ENCODE data around the gene SHC3.
"Not testable (repeated sequence)": the region's sequence is repeated elsewhere in the genome, so short reads cannot be mapped to it uniquely, and the experiment has no call there.

The SHC3 gene, protein sequence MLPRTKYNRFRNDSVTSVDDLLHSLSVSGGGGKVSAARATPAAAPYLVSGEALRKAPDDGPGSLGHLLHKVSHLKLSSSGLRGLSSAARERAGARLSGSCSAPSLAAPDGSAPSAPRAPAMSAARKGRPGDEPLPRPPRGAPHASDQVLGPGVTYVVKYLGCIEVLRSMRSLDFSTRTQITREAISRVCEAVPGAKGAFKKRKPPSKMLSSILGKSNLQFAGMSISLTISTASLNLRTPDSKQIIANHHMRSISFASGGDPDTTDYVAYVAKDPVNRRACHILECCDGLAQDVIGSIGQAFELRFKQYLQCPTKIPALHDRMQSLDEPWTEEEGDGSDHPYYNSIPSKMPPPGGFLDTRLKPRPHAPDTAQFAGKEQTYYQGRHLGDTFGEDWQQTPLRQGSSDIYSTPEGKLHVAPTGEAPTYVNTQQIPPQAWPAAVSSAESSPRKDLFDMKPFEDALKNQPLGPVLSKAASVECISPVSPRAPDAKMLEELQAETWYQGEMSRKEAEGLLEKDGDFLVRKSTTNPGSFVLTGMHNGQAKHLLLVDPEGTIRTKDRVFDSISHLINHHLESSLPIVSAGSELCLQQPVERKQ

DNA sequence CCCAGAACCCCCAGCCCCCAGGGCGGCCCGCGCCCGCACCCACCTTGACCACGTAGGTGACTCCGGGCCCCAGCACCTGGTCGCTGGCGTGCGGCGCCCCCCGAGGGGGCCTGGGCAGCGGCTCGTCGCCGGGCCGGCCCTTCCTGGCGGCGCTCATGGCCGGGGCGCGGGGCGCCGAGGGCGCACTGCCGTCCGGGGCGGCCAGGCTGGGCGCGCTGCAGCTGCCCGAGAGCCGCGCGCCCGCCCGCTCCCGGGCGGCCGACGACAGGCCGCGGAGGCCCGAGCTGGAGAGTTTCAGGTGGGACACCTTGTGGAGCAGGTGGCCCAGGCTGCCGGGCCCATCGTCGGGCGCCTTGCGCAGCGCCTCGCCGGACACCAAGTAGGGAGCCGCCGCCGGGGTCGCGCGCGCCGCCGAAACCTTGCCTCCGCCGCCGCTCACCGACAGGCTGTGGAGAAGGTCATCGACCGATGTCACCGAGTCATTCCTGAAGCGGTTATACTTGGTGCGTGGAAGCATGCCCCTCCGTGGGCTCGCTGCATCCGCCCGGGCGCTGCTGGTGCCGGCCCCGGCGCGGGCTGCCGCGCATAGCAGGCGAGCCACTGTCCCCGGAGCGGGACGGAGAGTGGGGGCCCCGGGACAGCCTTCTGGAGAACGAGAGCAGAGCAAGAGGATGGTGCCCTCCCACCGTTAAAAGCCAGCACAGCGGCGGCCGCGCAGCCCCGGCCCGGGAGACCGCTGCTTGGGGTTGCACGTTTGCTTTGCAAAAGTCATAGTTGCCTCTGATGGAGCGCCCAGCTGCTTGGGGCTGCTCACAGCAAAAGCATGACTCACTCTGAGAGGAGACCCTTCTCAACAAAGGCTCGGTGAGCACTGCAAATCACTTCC is at the start of gene SHC3:
TSS of gene SHC3 (minus strand) at position 875 of the 886 bp plus-strand sequence. CDS start at position 517, 358 bp downstream.
- DNase-seq = no peak

DNA sequence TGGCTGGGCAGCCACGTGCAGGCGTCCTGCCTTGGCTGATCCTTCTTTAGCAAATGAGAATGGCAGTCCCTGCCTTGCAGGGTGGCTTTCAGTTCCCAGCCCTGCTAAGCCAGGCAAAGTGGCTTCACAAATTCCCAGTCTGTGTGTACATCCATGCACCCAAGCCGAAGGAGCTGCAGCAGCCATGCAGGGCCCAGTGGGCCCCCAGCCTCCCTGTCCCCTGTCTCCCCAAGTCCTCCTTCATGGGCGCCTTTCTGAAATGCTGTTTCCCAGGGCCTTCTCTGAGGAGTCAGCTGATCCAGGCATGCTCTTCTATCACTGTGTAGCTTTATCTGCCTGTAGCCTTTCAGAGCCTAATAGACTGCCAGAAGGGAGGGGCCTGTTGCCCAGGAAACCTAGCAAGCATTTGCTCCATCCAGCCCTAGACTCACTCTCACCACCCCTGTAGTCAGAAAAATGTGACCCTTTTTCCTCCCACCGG is 47.4 kb upstream of the SHC3 start:
- DNase-seq = peak; percentile 48

DNA sequence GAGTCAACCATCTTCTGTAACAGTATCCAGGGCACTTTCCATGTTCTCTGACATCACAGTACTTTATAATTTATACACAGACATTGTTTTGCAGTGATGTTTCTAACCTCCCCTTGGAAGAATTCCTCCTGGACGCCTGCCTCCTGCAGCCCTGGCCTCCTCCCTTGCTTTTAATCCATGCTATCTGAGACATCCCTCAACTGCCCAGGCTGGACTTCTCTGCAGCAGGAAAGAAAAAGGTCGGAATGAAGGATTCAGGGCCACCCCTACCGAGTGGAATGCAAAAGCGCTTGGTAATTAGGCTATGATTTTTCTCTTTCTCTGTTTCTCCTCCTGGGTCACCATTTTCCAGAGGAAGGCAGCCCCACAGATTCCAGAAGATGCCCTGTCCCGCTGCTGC is 47.0 kb upstream of the SHC3 start:
- no peak for DNase-seq

DNA sequence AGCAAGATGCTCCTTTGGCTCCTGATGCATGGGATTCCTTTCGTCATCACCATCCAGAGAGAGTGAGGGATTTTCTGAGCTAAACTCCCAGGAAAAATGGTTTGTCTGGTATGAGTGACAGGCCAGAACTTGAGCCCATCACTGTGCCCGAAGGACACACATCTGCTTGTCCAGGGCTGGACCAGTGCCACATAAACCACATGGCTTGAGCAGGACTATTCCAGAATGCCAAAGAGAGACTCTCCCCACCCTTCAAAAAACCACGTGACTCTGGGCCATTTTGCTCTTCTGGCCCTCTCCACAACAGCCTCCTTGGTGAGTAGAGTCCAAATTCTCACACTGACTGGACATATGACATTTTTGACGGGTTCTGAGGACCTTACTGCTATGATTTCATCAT is 46.4 kb upstream of the SHC3 start:
- DNase-seq = no peak

DNA sequence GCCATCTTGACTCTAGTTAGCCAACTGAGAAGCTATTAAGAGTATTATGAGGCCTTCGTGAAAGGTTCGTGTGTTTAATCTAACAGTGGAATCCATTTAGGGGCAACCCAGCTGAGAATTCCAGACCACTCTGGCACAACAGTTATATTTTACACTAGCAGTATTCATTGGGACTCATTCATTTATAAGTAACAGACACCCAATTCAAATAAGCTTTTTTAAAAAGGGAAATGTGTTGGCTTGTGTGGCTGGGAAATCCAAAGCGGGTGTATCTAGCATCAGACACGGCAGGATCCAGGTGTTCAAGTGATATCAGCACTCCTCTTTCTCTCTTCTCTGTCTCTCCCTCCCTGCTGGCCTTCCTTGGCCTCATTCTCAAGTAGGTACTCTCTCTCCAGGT is 46.0 kb upstream of the SHC3 start:
- DNase-seq = no peak

DNA sequence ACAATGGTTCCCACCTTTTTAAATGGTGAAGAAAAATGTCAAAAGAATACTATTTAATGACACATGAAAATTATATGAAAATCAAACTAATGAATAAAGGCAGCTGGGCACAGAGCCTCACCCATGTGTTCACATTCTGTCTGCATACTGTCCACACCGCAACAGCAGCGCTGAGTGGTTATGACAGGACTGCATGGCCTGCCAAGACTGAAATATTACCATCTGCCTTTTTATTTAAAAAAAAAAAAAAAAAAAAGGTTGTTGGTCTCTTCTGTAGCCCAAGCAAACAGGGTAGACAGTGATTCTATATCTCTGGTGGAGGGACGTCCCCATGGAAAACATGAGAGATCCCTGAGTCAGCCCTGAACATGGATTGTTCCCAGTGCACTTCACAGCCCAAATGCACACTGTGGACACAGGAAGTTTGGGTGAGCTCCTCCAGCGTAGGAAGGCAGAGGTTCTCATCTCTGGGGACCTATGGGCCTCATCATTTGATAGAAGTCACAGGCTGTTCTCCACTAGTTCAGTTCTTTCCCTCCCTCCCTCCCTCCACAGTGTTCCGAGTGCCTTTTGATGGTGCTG is 44.9 kb upstream of the SHC3 start:
- DNase-seq = no peak

DNA sequence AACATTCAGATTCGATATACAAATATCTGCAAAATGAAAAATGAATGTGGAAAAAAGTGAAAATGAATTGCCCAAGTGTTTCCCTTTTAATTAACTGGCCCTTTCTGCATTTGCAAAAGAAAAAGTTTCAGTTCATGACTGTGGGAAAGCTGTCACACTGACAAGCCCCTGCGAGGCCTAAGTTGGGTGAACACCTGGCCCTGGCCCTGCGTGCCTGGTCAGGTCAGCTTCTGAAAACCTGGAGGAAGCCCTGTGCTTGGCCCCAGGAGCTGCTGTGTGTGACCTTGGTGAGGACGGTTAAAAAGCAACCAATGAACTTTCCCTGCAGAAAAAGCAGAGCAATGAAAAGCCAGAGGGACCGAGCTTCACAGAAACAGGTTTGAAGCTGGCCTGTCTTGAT is 41.0 kb upstream of the SHC3 start:
- no peak for DNase-seq

DNA sequence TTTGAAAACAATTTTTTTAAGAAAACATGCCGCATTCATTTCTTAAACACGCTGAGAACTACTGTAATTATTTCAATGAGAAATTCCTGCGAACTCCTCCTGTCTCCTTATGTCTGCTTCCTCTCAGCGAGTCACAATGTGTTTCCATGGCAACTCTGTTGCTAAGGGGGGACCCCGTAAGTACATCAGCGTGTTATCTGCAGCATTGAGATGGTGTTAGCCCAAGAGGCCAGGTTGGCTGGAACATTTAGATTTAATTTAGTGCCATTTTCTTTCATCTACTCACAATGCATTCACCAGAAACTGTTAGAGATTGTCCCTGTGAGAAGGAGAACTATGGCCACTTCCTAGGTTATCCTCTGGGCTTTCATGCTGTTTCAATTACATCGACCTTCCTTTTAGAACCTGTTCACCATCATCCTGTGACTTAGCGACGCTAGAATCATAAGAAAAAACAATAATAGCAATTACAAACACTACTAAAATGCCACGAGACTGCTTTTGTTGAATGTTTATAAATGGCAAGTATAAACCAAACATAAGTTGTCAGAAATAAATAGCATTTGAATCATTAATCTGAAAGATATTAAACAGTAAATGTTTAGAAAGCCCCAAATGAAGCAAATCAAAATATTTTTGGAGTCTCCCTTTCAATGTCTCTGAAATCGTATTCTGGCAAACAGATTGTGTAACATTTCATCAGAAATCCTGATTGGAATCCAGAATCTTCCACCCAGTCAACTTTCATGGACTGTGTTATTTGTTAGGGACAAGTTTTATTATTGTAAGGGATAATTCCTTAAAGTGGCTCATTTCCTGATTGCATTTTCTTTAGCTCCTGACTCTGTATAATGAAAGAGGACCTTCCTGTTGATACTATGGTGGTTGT is 39.7 kb upstream of the SHC3 start:
- no peak for DNase-seq

DNA sequence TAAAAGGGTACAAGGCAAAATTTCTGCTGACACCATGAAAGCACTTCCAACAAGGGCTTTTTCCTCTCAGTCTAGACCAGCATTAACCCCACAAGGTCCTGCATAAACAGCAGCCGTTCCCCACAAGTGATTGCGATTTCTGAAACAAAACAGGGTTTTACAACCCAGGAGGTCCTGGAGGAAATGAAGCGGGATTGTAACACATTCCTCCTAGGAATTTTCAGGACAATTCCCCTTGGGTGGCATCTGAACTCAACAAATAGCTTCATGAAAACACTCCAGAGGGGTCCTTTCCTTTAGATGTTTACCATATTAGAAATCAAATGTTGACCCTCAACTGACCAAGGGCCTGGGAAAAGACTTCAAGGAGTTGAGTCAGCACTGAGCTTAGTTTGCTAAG is 36.7 kb upstream of the SHC3 start:
- no peak for DNase-seq

DNA sequence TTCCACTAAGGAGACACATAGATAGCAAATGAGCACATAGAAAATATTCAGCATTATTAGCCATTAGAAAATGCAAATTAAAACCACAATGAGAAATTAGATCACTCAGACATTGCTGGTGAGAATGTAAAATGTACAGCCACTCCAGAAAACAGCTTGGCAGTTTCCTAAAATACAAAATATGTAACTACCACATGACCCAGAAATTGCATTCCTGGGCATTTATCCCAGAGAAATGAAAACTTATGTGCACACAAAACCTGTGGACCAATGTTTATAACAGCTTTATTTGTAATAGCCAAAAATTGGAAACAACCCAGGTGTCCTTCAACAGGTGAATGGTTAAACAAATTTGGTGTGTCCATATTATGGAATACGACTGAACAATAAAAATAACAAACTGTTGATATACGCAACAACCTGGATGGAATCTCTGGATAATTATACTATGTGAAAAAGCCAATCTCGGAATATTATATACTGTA is 34.8 kb upstream of the SHC3 start:
- no peak for DNase-seq

DNA sequence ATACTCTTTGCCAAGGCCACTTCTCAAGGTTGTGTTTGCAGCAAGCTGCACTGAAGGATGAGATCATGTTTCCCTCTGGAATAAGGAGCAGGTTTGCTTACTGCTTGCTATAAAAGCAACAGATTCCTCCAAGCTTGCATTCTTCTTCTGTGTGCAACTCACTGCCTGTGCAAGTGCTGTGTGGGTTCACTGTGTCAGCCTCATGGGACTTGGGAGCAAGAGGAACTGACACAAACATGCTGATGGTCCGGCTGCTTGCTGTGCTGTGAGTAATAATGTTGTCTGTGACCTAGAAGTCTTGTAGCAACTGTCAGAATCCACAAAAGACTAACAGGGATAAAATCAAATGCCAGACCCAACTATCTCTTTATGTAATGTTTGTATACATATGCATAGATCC is 33.6 kb upstream of the SHC3 start:
- no peak for DNase-seq

DNA sequence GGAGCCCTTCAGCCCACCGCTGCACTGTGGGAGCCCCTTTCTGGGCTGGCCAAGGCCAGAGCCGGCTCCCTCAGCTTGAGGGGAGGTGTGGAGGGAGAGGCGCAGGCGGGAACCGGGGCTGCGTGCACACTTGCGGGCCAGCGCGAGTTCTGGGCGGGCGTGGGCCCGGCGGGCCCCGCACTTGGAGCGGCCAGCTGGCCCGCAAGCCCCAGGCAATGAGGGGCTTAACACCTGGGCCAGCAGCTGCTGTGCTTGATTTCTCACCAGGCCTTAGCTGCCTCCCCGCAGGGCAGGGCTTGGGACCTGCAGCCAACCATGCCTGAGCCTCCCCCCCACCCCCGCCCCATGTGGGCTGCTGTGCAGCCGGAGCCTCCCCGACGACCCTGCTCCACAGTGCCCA is 30.7 kb upstream of the SHC3 start:
- DNase-seq = not testable (repeated sequence)

DNA sequence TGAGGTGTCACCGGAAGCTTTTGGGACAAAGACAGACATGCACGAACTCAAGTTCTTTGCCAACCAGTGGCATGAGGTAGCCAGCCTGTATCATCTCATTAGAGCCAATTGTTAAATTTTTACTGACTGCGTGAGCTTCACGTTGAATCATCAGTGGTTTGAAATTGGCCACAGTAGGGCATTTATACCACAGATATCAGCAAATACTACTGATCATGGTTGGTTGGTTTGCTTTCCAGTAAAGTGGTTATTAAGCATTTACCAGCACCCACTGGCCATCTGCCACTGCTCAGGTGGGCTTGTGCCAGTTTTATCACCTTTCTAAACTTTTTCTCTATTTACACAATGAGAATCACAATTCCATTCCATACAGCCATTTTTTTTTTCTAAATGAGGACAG is 28.4 kb upstream of the SHC3 start:
- DNase-seq = no peak

DNA sequence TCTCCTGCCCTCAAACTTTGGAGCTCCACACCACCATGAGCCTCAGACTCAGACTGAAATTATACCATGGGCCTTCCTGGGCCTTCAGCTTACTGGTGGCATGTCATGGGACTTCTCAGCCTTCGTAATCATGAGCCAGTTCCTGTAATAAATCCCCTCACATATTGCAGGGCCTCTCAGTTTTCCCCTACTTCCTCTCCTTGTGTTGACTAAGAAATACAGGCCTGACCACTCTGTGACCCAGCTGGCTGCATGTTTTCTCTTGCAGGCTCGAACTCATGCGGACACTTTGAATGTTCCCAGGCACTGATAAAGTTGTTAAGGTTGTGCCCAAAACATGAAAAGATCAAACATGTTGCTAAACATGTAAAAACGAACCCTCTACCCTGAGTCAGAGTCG is 26.2 kb upstream of the SHC3 start:
- DNase-seq = no peak

DNA sequence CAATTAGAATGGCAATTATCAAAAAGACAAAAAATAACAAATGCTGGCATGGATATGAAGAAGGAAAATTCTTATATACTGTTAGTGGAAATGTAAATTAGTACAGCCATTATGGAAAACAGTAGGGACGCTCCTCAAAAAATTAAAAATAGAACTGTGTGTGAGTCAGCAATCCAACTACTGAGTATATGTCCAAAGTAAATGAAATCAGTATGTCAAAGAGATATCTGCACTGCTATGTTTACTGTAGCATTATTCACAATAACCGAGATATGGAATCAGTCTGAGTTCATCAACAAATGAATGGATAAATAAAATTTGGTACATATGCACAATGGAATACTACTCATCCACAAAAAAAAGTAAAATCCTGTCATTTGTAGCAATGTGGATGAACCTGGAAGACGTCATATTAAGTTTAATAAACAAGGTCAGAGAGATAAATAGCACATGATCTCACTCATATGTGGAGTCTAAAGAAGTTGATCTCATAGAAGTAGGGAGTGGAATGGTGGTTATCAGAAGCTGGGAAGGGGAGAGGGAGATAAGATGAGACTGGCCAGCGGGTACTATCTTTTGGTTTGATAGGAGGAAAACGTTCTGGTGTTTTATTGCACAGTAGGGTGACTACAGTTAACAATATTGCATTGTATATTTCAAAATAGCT is 16.6 kb upstream of the SHC3 start:
- DNase-seq = peak; percentile 79

DNA sequence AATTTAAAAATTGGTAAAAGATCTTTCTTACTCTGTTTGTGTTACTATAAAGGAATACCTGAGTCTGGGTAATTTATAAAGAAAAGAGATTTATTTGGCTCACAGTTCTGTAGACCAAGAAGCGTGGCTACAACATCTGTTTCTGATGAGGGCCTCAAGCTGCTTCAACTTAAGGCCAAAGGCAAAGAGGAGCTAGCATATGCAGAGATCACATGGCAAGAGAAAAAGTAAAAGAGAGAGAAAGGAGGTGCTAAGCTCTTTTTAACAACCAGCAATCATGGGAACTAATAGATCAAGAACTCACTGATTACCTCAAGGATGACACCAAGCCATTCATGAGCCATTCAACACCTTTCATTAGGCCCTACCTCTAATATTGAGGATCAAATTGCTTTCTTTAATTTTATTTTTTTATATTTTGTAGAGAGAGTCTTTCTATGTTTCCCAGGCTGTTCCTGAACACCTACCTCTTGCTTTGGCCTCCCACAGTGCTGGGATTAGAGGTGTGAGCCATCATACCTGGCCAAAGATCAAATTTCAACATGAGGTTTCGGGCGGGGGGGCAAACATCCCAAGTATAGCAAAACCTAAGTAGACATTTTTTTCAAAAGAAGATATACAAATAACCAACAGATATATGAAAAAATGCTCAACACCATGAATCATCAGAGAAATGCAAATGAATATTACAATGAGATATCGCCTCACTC is 16.0 kb upstream of the SHC3 start:
- DNase-seq = no peak

DNA sequence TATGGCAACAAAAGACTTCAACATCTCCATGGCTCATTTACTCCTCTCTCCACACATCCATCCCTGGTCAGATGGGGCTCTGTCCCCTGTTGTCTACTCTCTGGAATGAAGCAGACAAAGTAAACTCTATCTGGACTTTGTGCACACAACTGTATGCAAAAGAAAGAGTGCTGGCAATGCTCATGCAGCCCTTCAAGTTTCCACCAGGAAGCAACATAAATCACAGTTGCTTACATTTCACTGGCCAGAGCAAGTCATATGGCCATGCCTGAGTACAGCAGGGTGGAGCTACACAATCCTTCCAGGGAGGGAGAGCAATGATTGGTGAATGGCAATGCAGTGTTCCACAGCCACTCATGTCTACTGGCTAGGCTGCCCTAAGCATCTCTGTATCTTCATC is 12.4 kb upstream of the SHC3 start:
- DNase-seq = no peak

DNA sequence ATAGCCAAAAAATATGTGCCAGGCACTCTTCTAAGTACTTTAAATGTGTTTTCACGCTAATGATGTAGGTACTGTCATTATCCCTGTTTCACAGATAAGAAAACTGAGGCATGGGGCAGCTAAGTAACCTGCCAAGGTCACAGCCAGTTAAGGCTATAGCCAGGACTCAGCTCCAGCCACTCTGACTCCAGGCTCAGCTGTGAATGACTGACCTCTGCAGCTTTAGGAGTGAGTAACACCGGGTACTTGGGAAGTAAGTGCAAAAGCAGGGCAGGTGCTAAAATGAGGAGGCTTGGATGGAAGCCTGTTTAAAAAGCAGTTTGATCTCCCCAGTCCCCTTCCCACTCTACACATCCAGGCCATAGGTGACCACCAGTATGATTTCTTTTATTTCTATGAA is 10.6 kb upstream of the SHC3 start:
- DNase-seq = no peak

DNA sequence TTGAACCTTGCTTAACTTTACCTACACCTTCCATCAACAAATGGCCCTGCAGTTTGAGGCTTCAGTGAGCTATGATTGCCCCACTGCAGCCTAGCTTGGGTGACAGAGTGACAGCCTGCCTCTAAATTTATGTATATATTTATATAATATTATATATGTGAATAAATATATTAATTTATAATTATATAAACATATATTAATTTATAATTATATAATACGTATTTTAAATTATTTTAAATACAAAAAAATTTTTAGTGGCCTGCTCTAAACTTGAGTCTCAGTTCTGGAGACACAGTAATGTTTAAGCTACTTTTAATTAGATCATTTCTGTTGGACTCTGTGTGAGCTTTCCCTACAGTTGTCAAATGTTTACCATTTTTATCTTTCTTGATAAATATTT is 9.3 kb upstream of the SHC3 start:
- DNase-seq = no peak

DNA sequence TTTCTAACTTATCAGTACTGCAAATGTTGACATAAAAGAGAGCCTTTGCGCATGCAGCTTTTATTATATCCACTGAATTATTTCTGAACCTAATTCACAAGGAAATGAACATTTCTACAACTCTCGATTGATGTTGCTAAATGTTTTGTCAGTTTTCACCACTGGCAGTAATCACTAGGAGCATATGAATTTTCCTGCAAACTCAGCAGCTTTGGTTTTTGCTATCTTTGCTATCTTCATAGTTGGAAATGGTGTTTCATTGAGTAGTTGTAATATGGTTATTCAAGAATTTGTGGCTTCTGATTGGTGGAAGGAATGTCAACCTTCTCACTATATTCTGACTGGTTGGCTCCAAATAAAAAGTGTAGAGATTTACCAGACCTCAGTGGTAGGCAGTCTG is 8.9 kb upstream of the SHC3 start:
- DNase-seq = no peak

DNA sequence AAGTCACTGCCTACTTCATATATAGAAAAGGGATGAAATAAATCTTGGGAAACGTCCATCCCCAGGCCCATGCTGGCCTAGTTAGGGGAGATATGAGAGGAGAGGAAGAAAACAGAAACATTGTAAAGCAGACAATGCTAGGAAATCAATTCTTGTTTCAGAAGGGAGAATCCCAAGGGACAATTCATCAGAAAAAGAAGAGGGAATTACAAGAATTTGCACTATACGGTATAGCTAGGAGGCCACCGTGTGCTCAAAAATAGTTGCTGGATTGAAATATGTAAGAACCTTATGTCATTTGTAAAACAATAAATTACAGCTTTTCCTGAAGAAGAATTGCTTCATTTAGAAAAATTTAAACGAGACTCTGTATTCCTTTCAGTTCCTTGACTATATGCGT is 8.3 kb upstream of the SHC3 start:
- no peak for DNase-seq
